ENCODE data around the gene PTPN18.
"Not testable (repeated sequence)": the region's sequence is repeated elsewhere in the genome, so short reads cannot be mapped to it uniquely, and the experiment has no call there.

The PTPN18 gene

DNA sequence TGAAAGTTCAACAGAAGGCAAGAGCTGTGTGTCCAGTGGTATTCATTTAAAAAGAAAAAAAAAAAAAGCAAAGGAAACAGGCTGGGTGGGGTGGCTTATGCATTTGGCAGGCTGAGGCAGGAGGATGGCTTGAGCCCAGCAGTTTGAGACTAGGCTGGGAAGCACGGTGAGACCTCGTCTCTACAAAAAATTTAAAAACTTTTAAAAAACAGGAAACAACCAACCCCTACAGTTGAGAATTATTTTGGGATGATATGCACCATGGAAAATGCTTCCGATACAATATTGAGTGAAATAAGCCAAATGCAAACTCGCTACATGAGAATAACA lies 31.2 kb downstream of the PTPN18 start:
- DNase-seq = no peak

- DNase-seq = no peak
These were observed 31.9 kb downstream of the PTPN18 start for GRCh38 chr2:130387804-130388203.

DNA sequence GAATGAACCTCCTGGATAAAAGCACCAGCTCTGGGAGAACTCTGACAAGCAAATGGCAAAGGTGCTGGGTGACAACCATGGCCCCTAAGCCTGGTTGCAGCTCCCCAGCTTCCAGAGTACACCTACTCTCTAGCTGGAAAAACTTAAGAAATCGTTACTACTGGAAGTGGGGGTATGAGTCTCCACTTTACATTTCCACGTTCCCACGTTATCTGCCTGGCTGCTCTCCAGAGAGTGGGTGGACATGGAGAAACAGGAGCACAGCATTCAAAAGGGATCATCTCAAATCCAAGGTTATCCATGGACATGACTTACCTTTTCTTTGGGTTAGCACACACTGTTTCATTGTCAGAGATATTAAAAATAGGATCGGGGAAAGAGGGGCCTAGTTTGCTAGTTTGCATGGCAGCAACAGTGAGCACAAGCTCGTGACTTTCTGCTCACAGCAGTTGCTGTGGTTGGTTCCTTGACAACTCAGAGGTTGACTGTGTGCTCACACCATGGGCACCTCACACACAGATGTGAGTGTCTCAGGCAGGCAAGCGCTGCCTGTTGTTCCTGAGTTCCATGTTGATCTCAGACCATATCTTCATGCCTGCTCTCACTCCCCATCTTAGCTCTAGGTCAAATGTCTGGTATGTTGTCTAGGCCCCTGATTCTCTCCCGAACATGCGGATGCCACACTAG lies 32.5 kb downstream of the PTPN18 start:
- DNase-seq = no peak

- DNase-seq = no peak
These were observed 33.5 kb downstream of the PTPN18 start for GRCh38 chr2:130389358-130389757.

GRCh38 chr2:130389783-130390182 lies 33.9 kb downstream of the PTPN18 start:
- no peak for DNase-seq

GRCh38 chr2:130390460-130391057 lies 34.7 kb downstream of the PTPN18 start:
- no peak for DNase-seq

GRCh38 chr2:130391058-130391871 lies 35.4 kb downstream of the PTPN18 start:
- DNase-seq = peak; percentile 54

DNA sequence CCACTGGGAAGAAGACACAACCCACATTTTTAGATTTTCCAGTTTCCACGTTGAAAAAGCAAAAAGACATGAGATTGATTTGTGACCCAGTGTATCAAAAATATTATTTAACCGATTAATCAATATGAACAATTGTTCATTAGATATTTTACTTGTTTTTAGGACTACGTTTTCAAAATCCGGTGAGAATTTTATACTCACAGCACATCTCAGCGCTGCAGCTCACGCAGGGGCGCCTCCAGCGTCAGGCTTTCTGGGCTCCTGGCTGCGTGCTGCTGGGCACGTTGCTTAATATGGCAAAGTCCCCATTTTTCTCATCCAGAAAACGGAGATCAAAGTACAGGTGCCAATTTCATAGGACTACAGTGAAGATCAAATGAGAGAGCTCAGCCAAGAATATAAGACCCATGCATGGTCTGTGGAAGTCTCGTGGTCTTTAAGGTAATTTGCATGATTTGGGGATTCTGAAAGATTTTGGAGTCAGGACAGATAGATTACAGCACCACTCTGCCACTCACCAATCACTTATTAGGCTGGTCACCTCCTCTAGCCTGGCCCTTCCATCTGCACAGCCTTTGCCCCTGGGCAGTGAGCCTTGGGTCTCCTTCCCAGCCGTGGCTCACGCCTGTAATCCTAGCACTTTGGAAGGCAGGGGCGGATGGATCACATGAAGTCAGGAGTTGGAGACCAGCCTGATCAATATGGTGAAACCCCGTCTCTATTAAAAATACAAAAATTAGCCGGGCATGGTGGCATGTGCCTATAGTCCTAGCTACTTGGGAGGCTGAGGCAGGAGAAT lies 36.2 kb downstream of the PTPN18 start:
- DNase-seq = peak; percentile 35

DNA sequence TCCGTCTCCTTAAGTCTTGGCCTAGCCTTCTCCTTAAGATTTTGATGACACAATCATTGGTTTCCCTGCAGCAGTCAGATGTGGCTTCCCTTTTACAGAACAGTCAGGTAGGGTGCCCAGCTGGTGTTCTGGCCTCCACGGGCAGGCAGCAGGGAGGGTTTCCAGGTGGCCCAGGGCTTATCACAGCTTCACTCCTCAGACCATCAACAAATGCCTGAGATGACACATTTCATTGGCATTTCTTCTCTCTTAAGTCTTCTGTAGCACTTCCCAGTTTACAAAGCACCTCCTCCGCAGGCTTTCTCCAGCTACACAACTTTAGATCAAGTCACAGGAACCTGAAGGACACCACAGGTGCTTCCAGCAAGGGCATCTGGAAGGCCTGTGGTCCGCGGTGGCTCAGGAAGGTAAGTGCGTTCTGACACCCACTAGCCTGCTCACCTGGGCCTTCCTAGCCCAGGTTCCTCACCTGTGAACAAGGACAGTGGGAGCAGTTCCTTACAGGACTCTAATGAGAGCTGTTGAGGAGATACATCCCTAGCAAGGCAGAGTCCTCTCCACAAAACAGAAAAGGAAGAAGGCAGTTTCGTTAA lies 37.6 kb downstream of the PTPN18 start:
- DNase-seq = no peak

DNA sequence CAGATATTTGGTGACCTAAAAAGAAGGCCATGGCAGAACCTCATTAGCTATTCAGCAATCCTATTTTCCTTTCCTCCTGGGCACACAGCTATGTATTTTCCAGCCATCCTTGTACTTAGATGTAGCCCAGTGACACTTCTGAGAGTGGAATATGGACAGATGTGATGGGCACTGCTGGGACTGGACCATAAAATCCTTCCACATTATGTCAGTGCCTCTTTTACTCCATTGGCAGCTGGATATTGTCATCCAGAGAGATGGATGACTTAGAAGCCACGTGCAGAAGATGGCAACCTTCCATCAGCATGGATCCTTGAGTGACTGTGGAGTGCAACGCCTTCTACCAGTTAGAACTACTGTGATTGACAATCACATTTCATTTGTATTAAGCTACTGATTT lies 50.4 kb downstream of the PTPN18 start:
- not testable (repeated sequence) for DNase-seq

DNA sequence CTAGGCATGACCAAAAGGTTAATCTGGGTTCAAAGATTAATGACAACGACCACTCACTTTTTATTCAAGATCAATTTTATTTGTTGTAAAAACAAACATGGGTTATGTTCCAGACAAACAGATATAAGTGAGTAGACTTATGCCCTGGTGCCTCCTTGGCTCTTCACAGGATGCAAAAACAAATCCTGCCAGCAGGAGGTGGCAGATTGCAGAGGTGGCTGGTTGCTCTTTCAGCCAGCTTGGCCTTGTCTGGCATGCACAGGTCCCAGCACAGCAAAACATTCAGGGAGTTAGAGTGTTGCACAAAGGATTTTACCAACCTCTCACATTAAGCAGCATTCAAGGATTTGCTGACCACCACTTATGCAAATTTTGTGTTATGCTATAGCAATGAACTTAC lies 60.8 kb downstream of the PTPN18 start:
- DNase-seq = not testable (repeated sequence)

DNA sequence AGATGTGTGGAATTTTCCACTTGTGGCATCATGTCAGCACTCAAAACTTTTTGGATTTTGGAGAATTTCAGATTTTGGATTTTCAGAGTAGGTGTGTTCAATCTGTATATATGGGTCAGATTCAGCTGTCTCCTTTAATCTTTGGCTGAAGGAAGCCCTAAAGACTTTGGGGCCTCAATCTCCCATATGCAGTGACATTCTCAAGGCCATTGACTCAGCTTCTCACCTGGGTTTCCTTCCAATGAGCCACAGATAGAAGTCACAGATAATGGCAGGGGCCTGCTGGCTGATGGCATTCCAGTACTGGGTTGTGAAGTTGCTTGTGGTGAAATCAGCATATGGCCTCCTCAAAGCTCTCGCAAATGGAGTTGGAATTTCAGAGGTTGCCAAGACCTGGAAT lies 63.0 kb downstream of the PTPN18 start:
- not testable (repeated sequence) for DNase-seq

Data from HCEC 1CT (cell line).